OCI-LY3 (cell line): ENCODE measurements around the gene ZNF143.
A peak's percentile ranks its signal among the peaks of the same experiment; 100 is the strongest.

Experiments used
- H2AFZ ChIP-seq: fragments of 200-600, 300-600 bp; shearing (Covaris generic); 2 replicates; pipeline ENCODE4 v1.6.0; 2014; ENCODE audit warnings: antibody characterized with exemption, low read depth, low read length
- H3K27ac ChIP-seq: fragments of 200-600, 300-600 bp; sonication (generic); 2 replicates; pipeline ENCODE4 v1.5.1; 2014; ENCODE audit warnings: mild to moderate bottlenecking, low read length, moderate library complexity, mixed read lengths
- H3K27me3 ChIP-seq: fragments of 200-600, 300-600 bp; sonication (generic); 2 replicates; pipeline ENCODE4 v1.6.1; 2014; ENCODE audit warnings: low read depth, low read length, mixed read lengths
- H3K36me3 ChIP-seq: fragments of 200-600, 300-600 bp; sonication (generic); replicated peaks from 2 replicates; pipeline ENCODE3; 2014; ENCODE audit warnings: low read depth, low read length, mixed read lengths
- H3K4me1 ChIP-seq: fragments of 300-600, 200-600 bp; sonication (generic); 2 replicates; pipeline ENCODE4 v1.6.1; 2014; ENCODE audit warnings: low read length, mixed read lengths
- H3K4me2 ChIP-seq: fragments of 200-600, 300-600 bp; sonication (generic); 2 replicates; pipeline ENCODE4 v1.6.1; 2014; ENCODE audit warnings: low read length, mixed read lengths
- H3K4me3 ChIP-seq: fragments of 300-600, 200-600 bp; sonication (generic); 2 replicates; pipeline ENCODE4 v1.5.1; 2014; ENCODE audit warnings: antibody characterized with exemption, mild to moderate bottlenecking, low read length, moderate library complexity
- H3K79me2 ChIP-seq: fragments of 300-600, 200-600 bp; shearing (Covaris generic); 2 replicates; pipeline ENCODE4 v1.6.1; 2014; ENCODE audit warnings: mild to moderate bottlenecking, low read length, mixed read lengths
- H3K9ac ChIP-seq: fragments of 300-600, 200-600 bp; shearing (Covaris generic); 2 replicates; pipeline ENCODE4 v1.6.0; 2014; ENCODE audit warnings: mild to moderate bottlenecking, low read length, moderate library complexity
- H3K9me3 ChIP-seq: fragments of 200-600, 300-600 bp; shearing (Covaris generic); 2 replicates; pipeline ENCODE4 v1.6.1; 2014; ENCODE audit warnings: low read length, mixed read lengths; ENCODE audit not compliant: insufficient read depth
- H4K20me1 ChIP-seq: fragments of 200-600, 300-600 bp; sonication (generic); 2 replicates; pipeline ENCODE4 v1.6.1; 2016; ENCODE audit warnings: low read length, mixed read lengths; ENCODE audit not compliant: insufficient read depth
- EZH2phosphoT487 ChIP-seq: fragments of 200-600 bp; shearing (Covaris generic); IDR thresholded peaks from 2 replicates; pipeline ENCODE4 v1.6.1; 2018; ENCODE audit warnings: antibody characterized with exemption, mixed run types, low read depth
- TF ChIP-seq, protein P1 (sequence below): fragments of 200-600, 300-600 bp; sonication (generic); IDR thresholded peaks from 2 replicates; pipeline ENCODE4 v1.5.1; 2014; ENCODE audit warnings: antibody characterized with exemption, low read length, low read depth

The ZNF143 gene

DNA sequence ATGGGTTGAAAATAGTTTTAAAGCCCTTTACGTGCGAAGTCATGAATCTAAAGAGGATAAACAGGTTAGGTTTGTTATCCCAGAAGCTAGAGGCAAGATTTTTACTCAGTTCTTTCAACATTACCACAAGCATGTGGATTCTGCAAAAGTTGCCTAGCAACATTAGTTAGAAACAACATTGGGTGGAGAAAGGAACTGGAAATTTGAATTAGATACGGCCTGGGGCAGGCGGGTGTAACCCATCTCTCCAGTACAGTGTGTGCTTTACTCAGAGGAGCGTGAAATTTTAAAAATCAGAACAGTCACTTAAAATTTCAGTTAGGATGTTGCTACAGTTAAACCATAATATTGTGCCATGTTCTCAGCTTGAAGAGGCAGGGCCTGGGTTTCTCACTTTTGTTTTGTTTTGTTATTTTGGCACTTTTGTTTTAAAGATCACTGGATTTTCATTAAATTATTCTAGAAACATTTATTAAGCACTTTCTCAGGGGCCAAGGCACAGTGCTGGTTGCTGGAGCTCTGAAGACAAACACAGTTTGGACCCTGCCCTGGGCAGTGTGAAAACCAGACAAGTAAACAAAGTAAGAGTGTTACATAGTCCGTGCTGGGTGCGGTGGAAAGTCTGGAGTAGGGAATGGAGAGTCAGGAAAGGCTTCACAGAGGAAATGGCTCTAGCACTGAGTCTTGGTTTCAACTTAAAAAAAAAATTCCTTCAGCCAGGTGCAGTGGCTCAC, 108.2 kb downstream of the ZNF143 start:
- no peaks in the 10 kb centered on the region for H3K36me3 ChIP-seq
- no peaks in the 10 kb centered on the region for H3K27me3 ChIP-seq
- H3K9ac ChIP-seq = peak overlapping the region; percentile 34
- TF ChIP-seq, protein P1, sequence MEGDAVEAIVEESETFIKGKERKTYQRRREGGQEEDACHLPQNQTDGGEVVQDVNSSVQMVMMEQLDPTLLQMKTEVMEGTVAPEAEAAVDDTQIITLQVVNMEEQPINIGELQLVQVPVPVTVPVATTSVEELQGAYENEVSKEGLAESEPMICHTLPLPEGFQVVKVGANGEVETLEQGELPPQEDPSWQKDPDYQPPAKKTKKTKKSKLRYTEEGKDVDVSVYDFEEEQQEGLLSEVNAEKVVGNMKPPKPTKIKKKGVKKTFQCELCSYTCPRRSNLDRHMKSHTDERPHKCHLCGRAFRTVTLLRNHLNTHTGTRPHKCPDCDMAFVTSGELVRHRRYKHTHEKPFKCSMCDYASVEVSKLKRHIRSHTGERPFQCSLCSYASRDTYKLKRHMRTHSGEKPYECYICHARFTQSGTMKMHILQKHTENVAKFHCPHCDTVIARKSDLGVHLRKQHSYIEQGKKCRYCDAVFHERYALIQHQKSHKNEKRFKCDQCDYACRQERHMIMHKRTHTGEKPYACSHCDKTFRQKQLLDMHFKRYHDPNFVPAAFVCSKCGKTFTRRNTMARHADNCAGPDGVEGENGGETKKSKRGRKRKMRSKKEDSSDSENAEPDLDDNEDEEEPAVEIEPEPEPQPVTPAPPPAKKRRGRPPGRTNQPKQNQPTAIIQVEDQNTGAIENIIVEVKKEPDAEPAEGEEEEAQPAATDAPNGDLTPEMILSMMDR = no peak
- TF ChIP-seq EZH2phosphoT487 = no peak
- no peak overlapping the region for H3K27ac ChIP-seq
- peak overlapping the region; percentile 36; the same call in 1 of the 2 replicates for H2AFZ ChIP-seq
- H3K79me2 ChIP-seq = peaks cover 12% of the 10 kb centered on the region
- peak overlapping the region; percentile 63 for H3K4me2 ChIP-seq
- H4K20me1 ChIP-seq = no peaks in the 10 kb centered on the region
- no peaks in the 10 kb centered on the region for H3K9me3 ChIP-seq
- H3K4me1 ChIP-seq = peaks cover 62% of the 10 kb centered on the region
- 0 out of 2 replicates have a peak overlapping the region, but pooled peaks have one; percentile 7 for H3K4me3 ChIP-seq

DNA sequence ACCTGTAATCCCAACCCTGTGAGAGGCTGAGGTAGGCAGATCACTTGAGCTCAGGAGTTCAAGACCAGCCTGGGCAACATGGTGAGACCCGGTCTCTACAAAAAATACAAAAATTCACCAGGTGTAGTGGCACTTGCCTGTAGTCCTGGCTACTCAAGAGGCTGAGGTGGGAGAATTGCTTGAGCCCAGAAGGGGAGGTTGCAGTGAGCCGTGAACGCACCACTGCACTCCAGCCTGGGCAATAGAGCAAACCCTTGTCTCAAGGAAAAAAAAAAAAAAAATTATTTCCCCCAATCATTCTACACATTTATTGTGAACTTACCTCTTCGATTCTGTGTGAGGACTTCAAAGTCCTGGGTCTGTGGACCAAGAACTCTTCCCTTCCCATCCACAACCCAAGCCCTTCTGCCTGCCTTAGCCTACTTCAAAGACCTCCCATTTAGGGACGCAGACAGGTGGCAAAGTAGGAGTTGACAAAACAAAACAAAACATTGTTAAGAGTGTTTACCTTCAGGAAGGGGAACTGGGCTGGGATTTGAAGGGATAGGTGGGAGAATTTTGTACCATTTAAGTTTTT, 108.9 kb downstream of the ZNF143 start:
- TF ChIP-seq, protein P1 = no peak
- TF ChIP-seq EZH2phosphoT487 = no peak
- no peak overlapping the region for H2AFZ ChIP-seq
- H4K20me1 ChIP-seq = no peaks in the 10 kb centered on the region
- no peak overlapping the region for H3K4me3 ChIP-seq
- H3K36me3 ChIP-seq = peaks cover 3% of the 10 kb centered on the region
- no peaks in the 10 kb centered on the region for H3K9me3 ChIP-seq
- H3K4me2 ChIP-seq = peak overlapping the region; percentile 63
- no peaks in the 10 kb centered on the region for H3K27me3 ChIP-seq
- H3K9ac ChIP-seq = no peak overlapping the region
- H3K4me1 ChIP-seq = peaks cover 62% of the 10 kb centered on the region
- no peak overlapping the region for H3K27ac ChIP-seq
- H3K79me2 ChIP-seq = peaks cover 18% of the 10 kb centered on the region

DNA sequence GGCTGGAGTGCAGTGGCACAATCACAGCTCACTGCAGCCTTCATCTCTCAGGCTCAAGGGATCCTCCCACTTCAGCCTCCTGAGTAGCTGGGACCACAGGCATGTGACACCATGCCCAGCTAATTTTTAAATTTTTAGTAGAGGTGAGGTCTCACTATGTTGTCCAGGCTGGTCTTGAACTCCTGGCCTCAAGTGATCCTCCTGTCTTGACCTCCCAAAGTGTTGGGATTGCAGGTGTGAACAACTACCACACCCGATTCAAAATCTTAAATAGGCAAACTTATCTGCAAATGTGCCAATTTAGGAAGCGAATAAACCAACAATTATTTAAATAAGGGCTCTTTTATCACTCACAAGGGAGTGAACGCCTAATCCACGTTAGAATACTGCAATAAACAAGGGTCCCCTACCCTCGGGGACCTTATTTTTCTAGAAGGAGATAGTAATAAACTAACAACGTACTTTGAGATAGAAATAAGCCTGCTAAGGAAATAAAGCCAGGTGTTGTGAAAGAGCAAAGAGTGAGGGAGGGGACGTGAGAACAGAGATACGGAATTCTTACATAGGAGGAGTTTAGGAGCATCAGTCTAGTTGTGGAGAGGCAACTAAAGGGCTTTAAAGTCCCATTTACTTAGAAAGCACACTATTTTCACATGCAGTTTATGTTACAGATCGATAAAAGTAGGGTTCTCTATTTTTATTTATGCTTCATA, 109.7 kb downstream of the ZNF143 start:
- Histone ChIP-seq H3K4me3 (no peak overlapping the region), H3K27me3 (no peaks in the 10 kb centered on the region), H3K9me3 (no peaks in the 10 kb centered on the region), H2AFZ (no peak overlapping the region), H3K36me3 (peaks cover 11% of the 10 kb centered on the region), H4K20me1 (peaks cover 3% of the 10 kb centered on the region; the same call in 1 of the 2 replicates), H3K9ac (no peak overlapping the region), H3K4me1 (peaks cover 56% of the 10 kb centered on the region), H3K27ac (no peak overlapping the region), H3K79me2 (peaks cover 26% of the 10 kb centered on the region), H3K4me2 (peak overlapping the region; percentile 5; the same call in 1 of the 2 replicates)
- TF ChIP-seq, protein P1 = no peak
- TF ChIP-seq EZH2phosphoT487 = no peak
